Fibroblast of skin of back (primary cell): ENCODE measurements around the gene ITGB1BP2.
"Not testable (repeated sequence)": the region's sequence is repeated elsewhere in the genome, so short reads cannot be mapped to it uniquely, and the experiment has no call there.

Experiments used
- DNase-seq: peaks from one replicate; pipeline ENCODE4 v3.0.0-alpha.2; 2013

The ITGB1BP2 gene

DNA sequence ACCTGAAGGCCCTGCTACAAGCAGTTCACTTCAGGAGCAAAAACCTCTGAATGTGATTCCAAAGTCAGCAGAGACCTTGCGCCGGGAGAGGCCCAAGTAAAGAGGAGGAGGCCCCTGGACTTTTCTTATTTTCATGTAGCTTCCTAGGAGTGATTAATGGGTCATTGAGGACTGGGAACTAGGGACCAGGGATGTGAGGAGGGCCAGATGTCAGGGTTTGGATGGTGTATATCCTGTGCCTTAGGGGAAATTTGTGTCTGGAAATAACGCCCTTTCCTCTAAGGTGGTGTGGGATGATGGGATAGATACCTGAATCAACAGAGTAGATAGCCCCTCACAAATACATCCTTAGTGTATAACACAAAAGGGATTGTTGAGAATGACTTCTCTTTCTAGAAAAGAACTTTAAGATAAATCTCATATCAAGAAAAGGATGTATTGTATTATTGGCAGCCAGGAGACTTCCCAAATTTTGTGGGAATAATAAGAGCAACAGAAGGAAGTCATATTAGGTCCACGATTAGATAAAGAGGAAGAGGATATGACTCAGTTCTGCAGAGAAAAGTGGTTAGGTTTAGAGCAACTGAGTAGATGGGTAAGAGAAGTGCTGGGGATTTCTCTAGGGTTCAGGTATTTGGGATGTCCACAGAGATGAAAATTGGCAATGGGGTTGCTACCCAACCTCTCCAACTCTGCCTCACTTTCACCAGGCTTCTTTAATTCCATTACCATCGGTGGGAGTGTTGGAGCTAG, 1.1 kb downstream of the ITGB1BP2 start:
- DNase-seq = no peak

DNA sequence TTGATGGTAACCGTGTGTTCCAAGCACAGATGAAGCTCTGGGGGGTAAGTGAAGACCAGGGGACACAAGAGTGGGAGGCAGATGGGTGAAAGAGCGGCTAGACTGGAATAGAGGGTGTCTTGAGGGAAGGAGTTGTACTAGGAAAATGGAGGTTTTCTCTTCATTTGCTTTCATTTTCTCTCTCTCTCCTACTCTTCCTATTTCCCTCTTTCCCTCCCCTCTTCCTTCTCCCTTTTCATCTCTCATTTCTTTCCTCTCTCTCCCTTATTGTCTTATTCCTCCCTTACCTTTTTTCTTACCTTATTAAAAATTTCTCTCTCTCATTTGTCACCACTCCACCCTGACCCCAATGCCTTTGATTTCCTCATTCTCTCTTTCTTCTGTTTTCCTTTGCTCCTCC, 3.0 kb downstream of the ITGB1BP2 start:
- no peak for DNase-seq

DNA sequence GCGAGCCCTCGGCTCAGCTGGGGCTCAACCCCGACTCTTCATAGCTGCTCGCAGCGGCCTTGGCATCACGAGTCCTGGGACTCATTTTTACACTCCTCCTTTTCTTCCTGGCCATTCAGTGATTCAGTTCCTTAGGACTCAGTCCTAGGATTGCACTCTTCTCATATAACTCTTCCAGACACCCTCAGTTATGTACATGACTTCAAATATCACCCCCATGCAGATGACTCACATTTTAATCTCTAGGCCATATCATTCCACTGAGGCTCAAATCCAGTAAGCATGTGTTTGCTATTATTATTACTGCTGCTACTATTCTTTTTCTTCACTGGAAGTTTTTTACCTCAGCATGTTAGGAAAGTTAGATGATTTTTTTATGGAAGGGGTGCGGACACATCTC, 14.4 kb downstream of the ITGB1BP2 start:
- DNase-seq = peak; percentile 70

DNA sequence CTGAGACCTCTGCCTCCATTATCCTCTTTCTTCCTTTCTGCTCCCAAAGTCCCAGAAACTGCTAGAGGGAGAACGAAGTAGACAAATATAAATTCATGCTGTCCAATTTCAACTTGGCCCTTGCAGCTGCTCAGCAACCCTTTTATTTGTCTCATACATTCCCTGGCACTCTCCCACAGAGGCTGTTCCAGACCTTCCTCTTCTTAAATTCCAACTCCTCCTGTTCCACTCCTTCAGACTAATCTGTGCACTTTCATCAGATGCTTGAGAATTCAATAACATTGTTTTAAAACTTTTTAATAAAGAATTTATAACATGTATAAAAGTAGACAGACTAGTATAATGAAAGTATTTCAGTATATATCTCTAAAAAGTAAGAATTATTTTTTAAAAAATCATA, 15.4 kb downstream of the ITGB1BP2 start:
- not testable (repeated sequence) for DNase-seq

DNA sequence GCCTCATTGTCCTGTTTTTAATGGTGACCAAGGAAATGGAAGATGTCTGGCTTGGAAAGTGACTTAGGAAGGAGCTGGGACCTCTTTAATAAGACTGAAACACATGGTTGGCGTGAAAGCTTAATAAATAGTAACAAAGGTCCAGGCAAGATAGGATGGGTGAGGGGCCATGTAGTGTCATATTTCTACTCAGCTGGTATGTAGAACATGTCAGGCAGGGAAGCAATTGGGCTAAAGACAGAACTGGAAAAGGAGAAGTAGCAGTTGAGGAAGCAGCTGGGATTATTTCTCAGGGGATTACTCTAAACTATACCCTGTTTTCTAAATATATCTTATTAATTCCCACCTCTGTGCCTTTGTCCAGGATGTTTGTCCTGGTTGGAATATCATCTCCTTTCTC, 18.6 kb downstream of the ITGB1BP2 start:
- no peak for DNase-seq

DNA sequence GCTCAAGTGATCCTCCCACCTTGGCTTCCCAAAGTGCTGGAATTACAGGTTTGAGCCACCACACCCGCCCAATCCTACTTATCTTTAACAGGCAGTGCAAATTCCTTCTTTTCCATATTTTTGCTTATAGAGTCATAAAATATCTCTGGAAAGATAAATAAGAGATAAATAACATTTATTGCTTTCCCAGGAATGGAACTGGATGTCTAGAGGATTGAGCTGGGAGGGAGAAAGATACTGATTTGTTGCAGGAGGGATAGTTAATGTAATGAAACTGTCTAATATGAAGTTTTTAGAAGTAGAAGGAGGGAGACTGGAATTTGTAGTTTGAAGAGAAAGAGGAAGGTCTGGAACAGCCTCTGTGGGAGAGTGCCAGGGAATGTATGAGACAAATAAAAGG, 20.2 kb downstream of the ITGB1BP2 start:
- no peak for DNase-seq

DNA sequence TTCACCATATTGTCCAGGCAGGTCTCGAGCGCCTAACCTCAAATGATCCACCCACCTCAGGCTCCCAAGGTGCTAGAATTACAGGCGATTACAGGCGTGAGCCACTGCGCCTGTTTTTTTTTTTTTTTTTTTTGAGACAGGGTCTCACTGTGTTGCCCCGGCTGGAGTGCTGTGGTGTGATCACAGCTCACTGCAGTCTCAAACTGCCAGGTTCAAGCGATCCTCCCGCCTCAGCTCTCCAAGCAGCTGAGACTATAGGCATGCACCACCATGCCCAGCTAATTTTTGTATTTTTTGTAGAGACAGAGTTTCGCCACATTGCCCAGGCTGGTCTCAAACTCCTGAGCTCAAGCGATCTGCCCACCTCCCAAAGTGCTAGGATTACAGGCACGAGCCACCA, 22.9 kb downstream of the ITGB1BP2 start:
- DNase-seq = not testable (repeated sequence)

DNA sequence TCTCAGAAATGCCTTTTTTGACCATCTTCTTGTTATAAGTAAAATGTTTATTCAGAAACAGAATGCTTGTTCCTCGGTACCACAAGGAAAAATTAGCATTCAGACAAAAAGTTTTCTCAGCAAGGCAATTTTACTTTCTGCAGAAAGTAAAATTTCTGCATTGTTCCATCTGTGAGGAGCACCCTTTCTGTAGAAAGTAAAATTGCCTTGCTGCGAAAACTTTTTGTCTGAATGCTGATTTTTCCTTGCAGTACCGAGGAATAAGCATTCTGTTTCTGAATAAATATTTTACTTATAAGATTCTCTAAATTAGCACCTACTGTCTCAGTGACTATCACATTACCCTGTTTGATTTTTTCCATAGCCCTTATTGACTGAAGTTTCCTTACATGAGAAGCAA, 24.8 kb downstream of the ITGB1BP2 start:
- DNase-seq = no peak

DNA sequence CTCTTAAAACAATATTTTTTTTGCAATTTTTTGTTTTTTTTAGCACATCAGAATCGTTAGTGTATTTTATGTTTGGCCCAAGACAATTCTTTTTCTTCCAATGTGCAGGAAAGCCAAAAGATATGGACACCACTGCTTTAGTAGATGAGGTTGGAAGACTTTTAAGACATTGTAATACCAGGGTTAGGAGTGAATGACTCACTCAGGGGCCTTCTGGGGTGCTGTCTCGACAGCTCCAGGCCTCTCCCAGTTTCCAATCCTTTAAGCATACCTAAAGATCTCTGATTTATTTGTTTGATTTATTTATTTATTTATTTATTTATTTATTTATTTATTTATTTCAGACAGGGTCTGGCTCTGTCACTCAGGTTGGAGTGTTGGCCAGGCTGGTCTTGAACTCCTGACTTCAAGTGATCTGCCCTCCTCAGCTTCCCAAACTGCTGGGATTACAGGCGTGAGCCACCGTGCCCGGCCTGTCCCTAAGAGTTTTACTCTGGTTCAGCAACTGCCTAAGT, 47.7 kb downstream of the ITGB1BP2 start:
- not testable (repeated sequence) for DNase-seq

DNA sequence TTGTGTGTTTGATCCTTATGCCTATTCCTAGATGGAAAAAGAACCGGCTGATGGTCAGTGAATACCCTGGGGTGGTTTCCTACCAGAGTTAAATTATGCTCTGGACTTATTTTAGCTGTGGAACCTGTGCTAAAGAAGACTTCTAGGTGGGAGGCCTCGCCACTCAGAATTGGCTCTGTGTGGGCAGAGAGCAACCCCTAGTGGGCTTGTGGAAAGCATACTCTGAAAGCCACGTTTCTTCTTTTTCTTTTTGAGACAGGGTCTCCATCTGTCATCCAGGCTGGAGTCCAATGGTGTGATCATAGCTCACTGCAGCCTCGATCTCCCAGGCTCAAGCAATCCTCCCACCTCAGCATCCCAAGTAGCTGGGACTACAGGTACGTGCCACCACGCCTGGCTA, 48.3 kb downstream of the ITGB1BP2 start:
- not testable (repeated sequence) for DNase-seq

DNA sequence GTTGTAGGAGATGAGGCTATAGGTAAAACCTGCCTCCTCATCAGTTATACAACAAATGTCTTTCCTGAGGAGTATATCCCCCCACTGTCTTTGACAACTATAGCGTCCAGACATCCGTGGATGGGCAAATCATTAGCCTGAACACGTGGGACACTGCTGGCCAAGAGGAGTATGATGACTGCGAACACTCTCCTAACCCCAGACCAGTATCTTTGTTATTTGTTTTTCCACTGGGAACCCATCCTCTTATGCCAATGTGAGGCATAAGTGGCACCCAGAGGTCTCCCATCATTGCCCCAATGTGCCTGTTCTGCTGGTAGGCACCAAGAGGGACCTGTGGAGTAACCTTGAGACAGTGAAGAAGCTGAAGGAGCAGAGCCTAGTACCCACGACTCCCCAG, 50.9 kb downstream of the ITGB1BP2 start:
- DNase-seq = not testable (repeated sequence)
